HG03469 (cell line): ENCODE results near the gene ANO2.
"Not testable (repeated sequence)": the region's sequence is repeated elsewhere in the genome, so short reads cannot be mapped to it uniquely, and the experiment has no call there.

Experiments used
- ATAC-seq: cut with Tn5 transposase; IDR thresholded peaks from one replicate; pipeline ENCODE4 v1.9.1; 2021; ENCODE audit warnings: mild to moderate bottlenecking, moderate library complexity, moderate number of reproducible peaks; ENCODE audit not compliant: unreplicated experiment

Gene ANO2

DNA sequence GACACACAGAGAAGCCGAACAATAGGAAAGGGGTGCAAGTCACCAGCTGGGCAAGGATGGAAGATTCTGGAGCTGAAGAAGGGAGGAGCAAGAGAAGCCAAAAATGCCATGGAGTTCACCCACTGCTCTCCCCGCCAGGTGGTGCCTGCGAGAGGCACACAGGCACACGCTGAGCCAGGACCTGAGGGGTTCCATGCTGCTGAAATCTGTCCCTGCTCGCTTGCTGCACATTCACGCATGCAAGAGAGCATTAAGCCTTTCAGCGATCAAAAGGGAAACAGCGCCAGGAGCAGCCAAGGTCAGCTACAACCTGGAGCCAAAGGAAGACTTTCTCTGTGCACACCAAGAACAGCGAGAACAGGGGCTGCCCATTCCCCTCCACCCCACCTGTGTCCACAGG is 104.1 kb downstream of the ANO2 start:
- no peak for ATAC-seq

DNA sequence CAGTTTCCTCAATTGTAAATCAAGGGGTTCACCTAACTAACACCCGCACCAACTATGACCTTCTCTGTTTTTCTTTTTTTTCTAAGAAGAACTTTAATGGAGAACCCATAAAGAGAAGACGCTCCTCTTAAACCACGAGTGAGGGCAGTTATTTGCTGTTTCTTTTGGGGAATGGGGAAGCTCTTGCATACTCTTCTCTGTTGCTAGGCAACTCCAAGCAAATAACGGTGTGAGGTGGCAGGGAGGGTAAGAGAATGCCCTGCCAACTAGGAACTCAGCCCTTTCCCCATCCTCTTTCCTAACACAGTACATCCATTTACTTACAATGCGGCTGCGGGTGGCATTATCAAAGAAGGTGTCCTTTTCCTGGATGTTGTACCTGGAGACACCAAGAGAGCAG is 114.9 kb downstream of the ANO2 start:
- no peak for ATAC-seq

DNA sequence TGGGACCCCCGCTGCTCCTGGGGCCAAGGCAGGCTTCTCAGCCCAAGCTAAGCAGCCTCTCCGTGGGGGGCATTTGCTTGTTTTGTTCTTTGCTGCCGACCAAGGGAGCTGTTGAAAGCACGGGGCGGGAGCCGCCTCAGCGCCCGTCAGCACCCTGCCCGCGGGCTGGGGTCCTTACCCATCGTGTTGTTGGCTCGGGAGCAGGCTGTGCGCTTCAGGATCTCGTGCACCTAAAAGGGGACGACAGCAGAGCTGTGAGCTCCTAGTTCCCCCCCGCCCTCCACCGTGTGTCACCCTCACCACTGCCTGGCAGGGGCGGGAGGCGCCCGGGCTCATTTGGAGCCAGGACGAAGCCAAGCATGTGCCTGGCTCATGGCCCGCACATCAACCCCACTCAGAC is 117.5 kb downstream of the ANO2 start:
- no peak for ATAC-seq

DNA sequence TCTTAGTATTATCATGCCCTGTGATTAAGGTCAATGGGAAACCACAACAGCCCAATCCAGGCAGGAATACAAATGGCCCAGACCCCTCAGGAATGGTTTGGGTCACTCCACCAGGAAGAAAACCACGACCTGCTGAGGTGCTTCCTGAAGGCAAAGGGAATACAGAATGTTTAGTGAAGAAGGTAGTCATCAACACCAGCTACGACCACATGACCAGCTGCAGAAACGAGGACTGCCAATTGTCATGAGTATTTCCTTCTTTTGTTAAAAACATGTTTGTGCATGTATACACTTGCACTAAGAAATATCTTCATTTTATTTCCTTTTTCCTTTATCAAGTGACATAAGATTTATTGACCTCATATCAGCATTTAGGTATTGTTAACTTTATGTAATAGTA is 119.3 kb downstream of the ANO2 start:
- not testable (repeated sequence) for ATAC-seq

DNA sequence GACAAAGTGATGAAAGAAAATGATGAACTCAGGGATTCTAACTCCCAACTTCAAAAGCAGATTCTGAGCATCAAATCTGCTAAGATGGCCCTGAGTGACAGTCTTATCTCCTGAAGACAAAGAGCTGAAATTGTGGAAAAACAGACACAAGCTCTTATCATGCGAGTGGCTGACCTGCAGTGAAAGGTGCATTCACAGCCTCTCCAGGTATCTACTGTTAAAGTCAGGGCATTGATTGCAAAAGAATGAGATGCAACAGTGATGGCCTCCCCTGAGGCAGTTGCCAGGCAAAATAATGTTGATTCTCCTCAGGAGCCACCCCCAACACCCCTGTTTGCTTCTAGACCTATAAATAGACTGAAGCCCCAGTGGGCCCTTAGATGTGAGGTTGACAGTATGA is 126.2 kb downstream of the ANO2 start:
- ATAC-seq, result not testable (repeated sequence)

DNA sequence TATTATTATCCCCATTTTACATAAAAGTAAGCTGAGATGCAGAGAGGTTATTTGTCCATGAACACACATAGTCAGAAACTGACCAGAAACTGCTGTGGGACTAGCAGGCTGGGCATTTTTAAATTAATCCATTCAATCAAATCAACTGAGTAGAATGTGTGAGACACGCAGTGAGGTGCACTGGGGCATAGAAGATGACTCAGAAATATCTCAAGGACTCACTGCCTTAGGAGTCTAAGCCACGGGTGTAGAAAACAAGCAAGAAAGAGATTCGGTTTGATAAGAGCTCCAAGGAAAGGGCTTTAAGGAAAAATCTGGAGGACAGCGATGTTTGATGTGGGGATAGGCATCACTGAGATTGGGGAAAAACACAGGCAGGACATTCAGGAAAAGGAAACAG is 127.8 kb downstream of the ANO2 start:
- ATAC-seq, result no peak

DNA sequence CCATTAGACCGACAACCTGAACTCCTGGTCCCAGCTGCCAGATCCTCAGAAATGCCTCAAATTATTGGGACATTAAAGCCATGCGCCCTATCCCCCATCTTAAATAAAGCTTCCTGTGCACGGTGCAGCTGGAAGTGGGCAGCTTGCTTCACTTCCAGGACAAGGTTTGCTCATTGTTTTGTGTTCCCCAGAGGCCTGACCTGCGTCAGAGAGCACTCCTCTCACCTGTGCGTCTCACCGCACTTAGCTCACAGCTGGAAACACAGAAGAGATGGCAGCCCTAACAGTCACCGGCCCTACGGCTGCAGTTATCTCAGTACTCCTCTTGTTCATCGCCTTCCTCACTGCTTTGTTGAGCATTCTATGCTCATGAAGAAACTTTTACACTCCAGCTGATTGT is 135.5 kb downstream of the ANO2 start:
- ATAC-seq, result no peak

DNA sequence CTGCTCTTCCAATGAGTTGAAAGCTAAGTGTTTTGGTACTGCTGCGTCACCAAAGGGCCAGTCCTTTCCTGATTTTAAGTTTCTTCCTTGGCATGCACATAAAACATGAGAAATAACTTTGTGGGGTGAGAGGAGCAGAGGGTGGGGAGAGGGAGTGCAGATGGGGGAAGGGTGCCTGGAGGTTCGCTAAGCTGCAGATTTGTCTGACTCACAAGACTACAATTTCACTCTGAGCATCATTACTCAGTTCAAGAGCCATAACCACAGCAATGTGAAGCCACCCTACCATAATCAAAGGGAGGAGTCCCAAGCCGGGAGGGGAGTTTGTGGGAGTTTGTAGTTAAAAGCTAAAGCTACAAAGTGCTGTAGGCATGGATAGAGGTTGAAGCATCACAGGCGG is 136.1 kb downstream of the ANO2 start:
- ATAC-seq, result no peak

DNA sequence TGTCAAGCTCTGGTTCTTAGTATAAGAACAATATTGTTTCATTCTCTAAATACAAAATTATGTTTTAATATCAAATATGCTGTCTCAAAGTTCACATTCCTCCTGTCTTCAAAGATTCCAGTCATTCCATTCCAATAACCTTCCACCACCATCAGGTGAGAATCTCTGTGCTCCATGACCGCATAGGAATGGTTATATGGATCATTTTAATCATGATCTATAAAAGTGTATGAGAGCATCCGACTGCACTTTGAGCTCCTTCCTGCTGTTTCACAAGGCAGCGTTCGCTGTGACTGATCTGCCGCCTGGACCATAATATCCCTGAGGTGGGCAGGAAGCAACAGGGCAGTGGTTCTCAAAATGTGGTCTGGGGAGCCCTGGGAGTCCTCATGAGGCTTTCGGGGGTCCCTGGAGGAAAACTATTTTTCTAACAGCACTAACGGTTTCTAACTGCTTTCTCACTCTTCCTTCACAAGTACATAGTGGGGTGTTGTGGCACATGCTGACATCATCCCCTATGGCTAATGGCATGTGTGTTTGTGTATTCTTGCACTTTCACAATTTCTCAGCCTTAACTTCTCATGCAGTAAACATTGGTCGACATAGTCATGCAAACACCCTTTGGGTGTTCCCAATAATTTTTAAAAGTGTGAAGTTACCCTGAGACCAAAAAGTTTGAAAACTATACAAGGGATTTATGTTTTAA is 137.4 kb downstream of the ANO2 start:
- no peak for ATAC-seq

DNA sequence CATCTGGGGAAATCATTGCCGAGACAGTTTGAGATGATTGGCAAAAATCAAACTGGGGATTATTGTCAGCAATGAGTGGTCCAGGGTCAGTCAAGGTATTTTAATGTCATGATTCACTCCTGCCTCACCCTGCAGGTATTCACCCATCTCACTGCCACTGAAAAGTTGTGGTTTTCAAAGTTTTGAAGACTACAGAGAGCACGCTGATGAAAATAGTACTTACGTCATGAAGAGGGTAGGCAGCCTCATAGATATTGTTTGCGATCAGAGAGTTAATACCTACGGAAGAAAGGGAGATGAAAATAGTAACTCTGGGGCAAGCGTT is 138.0 kb downstream of the ANO2 start:
- no peak for ATAC-seq

DNA sequence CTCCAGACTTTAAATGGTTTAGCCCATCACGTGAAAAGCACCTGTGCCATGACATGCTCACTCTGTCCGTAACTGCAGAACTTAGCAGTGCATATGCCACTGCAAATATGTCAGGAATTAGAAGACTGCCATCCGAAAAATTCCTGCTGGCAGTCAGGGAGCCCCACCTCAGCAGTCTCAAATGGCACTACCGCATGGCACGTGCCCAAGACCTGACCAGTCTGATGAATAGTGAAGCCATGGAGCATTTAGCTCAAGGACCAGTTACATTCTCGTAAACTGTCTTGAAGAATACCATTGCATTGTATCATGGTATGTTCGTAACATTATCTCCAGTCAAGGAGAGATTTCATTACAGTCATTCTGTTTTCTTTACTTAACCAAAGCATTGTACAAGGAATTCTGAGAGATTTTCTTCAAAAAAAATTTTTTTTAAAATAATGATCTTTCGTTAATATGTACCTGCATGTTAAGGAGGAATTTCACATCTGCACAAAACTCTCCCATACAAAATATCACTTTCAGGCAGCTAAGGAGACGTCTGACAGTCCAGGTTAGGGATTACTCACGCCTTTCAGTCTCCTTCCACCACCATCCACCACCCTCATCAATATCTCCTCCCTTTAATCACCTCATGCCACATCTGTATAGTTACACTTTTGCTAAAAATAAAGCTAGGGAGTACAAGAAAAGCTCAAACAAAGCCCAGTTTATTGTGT is 138.5 kb downstream of the ANO2 start:
- no peak for ATAC-seq

DNA sequence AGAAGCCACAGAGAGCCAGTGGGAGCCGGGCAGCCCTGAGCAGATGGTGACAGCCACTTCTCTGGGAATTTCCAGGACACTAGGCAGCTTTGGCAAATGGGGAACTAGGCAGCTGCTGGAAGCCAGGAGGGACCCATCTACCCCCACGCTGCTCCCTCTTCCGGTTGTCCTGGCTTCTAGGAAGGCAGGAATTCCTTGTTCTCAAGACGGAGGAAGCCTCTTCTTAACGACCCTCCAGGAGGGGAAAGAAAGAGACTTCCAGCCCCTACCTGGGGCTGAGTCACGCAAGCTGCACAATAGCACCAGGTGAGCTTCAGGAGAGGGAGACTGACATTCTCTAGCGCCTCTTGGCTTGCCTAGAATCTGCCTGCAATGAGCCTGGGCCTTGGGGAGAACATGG is 141.5 kb downstream of the ANO2 start:
- no peak for ATAC-seq

DNA sequence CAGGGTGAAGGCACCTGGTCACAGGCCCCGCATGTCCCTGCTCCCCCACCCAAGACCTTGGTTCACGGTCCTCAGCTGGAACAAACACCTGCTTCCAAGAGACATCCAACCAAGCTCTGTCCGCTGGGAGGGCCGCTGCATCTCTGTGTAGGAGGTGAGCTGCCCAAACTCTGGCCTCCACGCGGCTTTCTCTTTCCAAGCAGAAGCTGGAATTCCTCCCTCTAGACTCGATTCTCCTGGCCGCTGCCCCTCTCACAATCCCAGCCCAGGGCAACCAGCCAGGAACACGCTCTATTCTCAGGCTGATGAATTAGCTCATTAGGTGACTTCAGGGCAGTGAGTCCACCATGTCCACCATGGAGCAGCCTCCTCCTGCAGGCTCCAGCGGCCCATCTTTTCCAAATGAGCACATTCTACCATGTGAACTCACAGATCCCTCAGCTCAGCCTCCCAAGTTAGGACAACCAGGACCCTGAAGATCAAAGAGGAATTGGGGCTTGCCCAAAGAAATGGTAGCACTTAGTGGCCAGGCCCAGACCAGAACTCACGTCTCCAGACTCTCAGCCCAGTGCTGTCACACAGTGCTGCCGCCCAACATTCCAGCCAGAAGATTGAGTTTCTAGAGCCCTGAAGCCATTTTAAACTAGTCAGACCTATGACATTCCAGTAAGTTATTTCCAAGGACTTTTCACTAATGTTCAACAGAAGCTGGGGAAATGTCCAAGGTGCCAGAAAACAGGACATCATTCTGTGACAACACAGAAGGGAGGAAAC is 146.6 kb downstream of the ANO2 start:
- ATAC-seq, result no peak

DNA sequence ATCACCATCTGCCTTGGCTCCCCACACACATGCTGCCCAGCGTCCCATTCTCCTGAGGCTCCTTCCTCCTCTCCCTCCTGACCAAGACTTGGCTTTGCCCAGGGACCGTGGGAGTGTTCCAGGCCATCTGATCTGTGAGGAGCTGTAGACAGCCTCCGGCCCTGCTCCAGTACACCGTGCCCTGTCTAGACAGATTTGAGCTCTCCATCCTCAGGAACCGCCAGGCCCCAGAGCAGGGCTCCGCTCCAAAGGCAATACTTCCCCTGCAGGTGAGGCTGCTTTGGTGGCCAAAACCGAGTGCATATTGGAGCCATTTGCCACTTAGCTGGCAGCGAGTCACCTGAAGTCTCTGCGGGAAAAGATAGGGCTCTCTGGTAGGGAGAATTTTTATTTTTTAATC is 147.4 kb downstream of the ANO2 start:
- ATAC-seq, result no peak

DNA sequence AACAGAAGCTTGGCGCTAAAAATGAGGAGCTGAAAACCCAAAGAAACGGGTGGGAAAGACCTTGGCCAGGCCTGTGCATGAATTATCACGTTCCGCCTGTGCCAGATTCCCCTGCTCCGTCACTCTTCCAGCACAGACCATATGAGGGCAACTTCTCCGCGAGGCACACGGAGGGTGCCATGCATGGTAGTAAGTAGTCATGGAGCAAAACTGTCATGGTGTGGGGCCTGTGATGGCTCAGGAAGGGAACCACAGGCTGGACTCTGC is 148.2 kb downstream of the ANO2 start:
- ATAC-seq, result no peak

DNA sequence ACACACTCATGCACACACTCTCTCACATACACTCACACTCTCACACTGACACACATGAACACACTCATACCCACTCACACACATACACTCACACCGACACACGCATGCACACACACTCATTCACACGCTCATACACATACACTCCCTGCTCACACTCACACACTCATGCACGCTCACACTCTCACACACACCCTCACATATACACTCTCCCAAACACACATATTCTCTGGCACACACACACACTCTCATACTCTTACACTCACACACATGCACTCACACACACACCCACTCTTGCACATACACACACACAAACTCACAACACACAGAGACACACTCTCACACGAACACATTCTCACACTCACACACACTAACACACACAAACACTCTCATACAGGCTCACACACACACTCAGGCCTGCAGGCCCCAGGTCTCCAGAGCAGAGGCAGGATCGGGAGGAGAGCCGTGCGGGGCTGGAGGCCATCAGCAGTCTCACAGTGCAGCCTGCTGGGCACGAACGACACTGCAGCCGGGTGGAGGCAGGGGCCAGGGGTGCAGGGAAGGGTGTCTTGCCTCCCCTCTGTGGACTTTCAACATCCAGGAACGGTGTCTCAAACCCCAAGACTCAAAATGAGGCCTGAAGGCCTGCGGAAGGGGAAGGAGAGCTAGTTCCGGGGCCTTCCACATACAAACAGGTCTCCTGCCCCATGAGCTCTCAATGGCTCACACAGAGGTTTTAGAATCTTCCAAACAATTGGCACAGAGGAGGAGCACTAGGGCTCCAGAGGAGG is 148.7 kb downstream of the ANO2 start:
- ATAC-seq, result no peak

DNA sequence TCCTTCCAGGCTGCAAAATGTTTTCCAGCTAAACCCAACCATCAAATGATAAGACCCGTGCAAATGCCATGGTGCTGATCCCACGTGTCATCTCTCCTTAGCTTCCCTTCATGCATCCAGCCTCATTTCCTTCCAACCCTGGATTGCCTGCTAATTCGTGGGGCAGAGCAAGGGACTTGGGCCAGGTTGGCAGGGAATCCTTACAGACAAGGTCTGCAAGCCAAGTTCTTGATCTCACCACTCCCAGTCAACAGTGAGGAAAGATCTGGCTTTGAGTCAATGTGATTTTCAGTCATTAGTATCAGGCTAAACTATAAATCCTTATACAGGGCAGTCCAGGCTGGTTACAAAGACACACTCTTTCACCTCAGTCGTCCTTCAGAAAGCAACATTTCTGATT is 150.9 kb downstream of the ANO2 start:
- no peak for ATAC-seq

DNA sequence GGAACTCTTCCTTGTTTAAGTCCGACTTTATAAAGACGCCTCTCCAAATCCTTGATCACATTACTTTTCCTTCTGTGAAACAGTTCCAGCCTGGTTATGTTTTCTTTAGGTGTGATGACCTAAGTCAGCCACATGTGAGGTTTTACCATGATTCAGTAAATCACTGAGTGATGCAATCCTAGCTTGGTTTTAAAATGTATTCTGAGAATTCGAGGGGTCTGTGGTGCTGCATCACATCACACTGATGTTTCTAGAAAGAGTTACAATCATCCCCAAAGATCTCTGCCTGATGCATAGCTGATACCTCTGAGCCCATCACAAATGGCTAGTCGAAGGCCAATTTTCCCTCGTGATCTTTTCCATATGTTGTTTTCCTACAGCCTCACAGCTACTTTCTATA is 152.7 kb downstream of the ANO2 start:
- ATAC-seq, result no peak

DNA sequence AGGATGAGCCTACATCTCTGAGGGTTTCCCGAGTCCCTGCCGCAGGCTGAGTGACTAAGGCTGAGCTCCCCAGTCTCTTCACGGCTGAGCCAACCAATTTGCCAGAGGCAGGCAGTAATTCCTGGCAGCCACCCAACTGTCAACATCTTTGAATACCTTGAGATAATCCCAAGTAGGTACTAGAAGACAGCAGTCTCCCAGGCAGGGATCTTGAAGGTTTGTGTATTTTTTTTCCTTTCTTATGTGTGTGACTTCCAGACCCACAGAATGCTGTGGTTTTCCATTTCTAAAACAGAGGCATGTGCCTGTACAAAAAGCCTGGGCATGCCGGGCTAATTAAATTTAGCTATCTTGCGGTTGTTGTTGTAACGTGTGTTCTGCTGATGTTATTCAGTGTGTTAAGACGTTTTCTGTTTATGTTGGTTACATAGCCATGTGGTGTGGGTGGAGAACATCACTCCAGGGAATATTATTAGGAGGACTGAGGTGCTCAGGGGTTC is 155.5 kb downstream of the ANO2 start:
- ATAC-seq, result no peak

DNA sequence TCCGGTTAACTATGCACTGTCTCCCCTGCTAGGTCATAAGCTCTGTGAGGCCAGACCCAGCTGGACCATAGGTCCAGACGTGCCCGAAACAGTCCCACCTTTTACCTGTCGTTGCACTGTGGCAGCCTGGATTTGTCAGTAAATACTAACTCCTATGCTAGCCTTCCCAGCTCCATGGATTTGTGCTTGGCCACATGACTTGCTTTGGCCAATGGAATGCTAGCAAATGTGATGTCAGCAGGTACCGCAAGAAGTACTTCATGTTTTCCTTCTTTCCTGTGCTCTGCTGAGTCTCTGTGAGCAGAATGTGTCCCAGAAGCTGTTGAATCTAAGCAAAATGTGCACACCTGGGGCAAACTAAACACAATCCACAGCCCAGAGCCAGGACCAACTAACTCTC is 157.2 kb downstream of the ANO2 start:
- no peak for ATAC-seq

DNA sequence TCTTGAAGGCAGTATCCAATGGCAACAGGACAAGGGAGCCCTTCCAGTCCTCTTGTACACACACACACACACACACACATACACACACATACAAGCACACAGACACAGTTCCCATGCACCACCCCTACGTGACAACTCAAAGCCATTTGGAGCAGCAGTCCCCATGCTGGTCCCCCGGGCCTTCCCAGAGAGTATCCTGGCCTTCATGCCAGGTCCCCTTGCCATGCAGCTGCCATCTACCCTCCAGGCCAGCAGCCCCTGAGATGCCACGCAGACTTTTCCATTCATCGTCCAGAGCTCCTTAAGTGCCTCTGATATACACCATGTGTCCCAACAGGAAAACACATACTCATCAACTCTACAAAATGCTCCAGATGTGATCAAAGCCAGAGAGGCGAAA is 159.5 kb downstream of the ANO2 start:
- ATAC-seq, result no peak
